ENCODE data around the gene SH3PXD2B.

SH3PXD2B gene

DNA sequence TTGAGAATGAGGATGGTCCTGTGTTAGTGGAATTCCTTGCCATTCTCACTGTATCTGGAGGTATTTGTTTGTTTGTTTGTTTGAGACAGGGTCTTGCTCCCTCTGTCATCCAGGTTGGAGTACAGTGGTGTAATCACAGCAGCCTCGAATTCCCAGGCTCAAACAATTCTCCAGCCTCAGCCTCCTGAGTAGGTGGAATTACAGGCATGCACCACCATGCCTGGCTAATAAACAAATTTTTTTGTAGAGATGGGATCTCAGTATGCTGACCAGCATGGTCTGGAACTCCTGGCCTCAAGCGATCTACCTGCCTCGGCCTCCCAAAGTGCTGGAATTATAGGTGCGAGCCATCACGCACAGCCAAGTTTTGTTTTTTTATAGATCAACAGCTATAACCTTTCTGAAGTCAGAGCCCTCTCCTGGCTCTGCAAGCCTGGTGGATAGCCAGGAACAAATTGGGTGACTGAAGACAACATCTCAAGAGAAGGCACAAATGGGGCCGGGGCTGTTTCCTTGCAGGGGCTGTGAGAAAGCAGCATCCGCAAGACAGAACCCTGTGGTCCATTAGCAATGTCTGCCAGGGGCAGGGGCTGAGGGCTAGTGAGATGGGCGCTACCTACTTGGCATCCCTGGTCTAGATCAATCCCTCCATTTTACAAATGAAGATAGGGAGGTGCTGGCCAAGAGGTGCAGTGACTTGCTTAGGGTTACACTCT lies 18.8 kb downstream of the SH3PXD2B start:
- DNase-seq = no peak

GRCh38 chr5:172434251-172434650 lies 20.1 kb downstream of the SH3PXD2B start:
- no peak for DNase-seq

- DNase-seq = no peak
These were observed 20.8 kb downstream of the SH3PXD2B start for GRCh38 chr5:172433513-172433912.

GRCh38 chr5:172433071-172433470 lies 21.3 kb downstream of the SH3PXD2B start:
- no peak for DNase-seq

DNA sequence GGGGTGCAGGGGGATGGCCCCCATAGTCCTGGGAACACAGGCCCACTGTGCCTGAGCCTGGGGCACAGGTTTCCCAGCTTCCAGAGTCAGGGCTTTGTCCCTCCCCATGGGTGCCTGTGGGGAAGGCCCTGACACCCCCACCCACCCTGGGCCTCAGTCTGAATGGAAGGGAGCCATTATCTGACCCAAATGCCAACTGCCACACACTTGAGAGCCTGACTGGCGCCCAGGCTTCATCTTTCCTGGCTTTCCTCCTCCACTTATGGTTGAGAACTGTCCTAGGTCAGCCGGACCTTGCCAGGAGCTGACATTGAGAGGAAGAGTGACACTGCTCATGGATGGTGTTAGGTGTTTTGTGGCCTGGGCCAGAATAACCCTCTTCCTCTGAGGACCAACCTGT lies 24.0 kb downstream of the SH3PXD2B start:
- no peak for DNase-seq

- DNase-seq = no peak
These were observed 25.0 kb downstream of the SH3PXD2B start for GRCh38 chr5:172429201-172429940.

DNA sequence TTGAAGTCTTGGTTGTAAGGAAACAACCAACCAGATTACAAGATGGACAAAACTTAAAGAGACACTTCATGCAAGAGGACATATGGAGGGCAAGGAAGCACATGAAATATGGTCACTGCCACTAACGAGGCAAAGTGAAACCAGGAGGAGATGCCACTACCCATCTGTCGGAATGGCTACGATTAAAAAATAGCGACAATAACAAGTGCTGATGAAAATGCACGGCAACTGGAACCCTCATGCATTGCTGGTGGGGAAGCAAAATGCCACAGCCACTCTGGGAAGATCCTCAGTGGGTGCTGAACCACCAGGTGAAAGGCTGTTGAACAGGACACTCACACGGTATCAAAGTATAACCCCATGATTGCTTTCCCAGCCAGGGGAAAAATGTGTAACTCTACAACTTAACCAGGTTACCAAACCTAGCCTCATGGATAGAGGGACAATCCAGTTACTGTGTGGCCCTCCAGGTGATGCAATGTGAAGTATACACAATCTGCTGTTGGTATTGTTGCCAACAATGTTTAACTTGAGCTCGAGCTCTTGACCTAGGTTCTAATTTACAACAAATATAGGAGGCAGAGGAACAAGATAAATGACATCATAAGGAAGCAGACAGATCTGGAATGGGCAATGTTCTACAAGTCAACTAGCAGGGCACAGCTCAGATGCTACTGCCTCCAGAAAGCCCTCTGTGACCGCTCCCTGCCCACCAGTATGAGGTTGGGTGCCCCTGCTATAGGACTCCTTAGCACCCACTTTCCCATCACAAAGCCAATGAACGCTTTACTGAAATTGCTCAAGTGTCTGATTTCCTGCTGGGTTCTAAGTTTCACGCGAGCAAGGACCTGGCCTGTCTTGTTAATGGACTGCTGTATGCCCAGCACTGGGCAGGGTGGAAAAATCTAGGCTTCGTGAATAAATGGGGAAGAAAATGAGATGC lies 25.8 kb downstream of the SH3PXD2B start:
- DNase-seq = no peak

GRCh38 chr5:172427202-172427601 lies 27.1 kb downstream of the SH3PXD2B start:
- no peak for DNase-seq

GRCh38 chr5:172426086-172426485 lies 28.2 kb downstream of the SH3PXD2B start:
- no peak for DNase-seq

DNA sequence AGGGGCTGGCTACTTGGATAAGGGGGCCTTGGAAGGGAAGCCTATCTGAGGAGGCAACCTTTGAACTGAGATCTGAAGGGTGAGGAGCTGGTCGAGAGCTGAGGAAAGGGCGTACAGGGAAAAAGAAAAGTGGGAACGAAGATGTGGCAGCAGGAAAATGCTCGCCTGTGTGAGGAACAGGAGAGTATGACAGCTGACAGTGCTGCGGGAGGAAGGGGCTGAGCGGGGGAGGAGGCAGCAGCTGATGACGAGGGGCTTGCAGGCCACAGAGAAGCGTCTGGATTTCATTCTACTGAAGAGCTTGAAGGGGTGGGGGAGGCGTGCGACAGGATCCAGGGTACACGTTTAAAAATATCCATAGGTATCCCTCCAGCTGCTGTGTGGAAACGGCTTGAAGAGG lies 28.9 kb downstream of the SH3PXD2B start:
- DNase-seq = no peak

DNA sequence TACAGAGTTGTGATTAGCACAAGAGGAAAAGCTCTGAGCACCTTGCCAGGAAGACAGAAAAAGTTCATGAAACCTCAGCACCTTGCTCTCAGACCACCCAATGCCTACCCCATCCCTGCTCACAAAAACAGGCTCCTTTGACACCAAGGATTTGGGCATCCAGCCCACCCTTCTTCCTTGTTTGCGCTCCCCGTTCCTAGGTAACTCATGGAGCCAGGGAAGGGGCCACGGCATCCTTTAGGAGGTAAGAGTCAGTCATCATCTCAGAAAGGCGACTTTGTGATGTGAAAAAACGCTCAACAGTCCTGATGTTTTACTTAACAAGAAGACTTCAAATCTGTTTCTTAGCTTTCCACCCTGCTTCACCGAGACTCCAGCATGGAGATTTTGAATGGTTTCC lies 29.5 kb downstream of the SH3PXD2B start:
- no peak for DNase-seq

DNA sequence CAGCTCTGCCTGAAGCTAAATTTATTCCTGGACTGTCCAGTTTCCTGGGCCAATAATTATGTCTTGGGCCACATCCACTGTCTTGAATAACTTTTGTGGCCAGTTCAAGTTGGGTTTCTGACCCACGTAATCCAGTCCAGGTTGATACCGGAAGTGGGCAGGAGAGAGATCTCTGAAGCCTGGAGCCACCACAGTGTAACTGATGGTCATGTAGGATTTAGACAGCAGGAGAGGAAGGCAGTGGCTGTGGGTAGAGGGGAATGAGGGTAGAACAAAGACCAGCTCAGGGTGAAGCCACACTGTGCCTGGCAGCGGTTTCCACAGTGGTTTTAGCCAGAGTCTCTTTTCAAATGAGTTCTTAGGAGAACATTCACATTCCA lies 30.2 kb downstream of the SH3PXD2B start:
- no peak for DNase-seq

DNA sequence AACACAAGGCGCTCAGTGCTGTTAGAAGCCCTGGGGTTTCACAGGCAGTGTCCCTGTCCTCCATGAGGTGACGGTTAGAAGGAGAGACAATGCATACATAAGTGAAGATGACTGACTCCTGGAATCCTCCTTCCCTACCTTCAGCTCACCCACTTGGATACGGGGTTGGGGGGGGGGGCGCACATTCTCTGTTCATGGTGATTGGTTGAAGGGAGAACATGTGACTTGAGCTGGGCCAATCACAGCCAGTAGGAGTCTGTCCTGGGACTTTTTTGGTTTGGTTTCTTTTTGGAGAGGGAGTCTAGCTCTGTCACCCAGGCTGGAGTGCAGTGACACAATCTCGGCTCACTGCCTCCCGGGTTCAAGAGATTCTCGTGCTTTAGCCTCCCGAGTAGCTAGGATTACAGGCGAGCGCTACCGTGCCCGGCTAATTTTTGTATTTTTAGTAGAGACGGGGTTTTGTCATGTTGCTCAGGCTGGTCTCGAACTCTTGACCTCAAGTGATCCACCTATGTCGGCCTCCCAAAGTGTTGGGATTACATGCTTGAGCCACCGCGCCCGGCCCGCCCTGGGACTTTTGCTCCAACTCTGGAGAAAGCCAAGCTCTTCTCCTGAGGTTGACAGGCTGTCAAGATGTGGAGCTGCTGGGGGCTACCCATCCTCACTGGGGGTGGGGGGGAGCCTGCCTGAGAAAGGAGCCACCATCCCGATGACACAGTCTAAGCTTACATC lies 30.8 kb downstream of the SH3PXD2B start:
- DNase-seq = no peak

- no peak for DNase-seq
These were observed 32.1 kb downstream of the SH3PXD2B start for GRCh38 chr5:172422255-172422654.

- no peak for DNase-seq
These were observed 33.3 kb downstream of the SH3PXD2B start for GRCh38 chr5:172421020-172421419.

DNA sequence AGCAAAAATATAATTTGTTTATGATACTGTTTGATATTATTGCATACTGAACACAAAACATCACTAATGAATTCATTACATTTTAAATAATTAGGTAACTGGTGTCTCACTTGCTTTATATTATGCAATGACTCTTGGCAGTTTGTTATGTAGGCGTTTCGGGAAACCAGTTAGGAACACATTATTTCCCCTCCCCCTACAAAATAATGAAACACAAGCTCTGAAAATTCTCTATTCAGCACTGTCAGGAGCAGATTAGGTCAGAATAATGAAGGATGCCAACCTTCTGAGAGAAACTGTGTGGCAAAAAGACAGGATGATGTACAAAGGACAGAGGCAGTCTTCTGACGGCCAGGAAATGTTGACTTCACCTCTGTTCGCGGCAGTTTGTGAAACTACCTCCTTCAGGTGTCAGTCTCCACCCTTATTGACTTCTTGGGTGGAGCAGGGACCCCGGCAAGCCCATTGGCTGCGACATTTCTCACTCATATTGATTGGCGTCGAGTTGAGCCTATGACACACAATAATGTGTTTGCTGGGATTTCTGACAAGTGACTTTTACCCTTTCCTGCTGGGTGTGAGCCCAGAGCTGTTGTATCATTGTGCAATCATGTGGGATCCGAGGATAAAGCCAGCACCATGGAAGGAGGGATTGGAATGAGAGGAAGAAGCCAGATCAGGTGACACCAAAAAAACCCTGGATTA lies 33.9 kb downstream of the SH3PXD2B start:
- no peak for DNase-seq

- no peak for DNase-seq
These were observed 35.2 kb downstream of the SH3PXD2B start for GRCh38 chr5:172418862-172419814.

DNA sequence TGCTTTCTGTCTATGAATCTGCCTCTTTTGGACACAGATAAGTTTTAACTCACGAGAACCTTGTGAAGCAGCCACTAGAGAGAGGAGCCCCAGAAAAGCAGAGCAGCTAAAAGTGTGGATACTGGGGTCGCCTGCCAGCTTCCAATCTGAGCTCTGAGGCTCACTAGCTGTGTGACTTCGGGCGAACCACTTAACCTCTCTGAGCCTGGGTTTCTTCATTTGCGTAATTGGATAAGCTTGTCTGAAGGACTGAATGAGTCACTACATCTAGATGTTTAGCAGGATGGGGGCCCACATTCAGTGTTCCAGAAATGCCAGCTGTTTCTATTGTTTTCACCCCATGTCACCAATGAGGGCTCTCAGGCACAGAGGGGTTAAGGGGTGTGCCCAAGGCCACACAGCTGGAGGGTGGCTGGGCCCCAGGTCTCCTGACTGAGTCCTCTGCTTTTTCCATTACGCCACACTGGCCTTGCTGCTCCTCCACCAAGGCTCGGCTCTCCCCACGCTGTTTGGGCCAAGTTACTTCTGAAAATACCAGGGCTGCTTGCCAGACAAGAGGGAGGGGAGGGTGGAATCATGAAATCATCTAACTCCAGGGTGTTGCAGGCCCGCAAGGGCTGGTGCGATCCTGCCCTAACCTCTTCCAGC lies 36.2 kb downstream of the SH3PXD2B start:
- no peak for DNase-seq

DNA sequence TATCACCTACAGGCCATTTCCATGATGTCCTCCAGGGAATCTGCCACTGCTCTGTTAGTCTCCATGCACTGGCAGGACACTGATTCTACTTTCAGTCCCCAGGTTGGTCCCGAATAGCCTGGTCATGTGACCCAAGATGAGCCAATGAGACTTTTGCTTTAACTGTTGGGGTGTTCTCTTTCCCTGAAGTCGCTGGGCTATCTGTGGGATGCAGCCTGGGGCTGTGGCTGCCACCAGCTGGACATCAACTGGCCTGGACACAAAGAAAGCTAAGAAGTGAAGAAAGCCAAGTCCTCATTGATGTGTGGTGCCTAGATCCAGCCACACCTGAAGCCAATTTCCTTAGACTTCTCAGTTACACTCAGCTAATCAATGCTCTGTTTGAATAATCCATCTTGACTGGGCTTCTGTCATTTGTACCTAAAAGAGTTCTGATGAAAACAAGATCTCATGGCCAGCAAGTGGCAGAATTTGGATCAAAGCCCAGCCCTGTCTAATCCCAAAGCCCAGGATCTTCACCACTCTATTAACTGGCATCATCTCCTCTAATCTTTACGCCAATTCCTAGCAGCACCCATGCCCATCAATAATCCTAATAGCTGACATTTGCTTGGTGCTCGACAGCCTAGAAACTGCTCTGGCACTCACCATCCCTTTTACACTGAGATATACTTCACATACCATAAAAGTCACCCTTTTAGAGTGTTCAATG lies 37.0 kb downstream of the SH3PXD2B start:
- no peak for DNase-seq
